K562 (cell line): ENCODE data around the gene PPP6R1. TPM values are rescaled to one million over a fixed set of nuclear protein-coding genes. Genes with fewer than 3 reads are reported as not detected.

Experiments used
- BCL6 ChIP-seq: fragments of 250-450 bp; sonication (Bioruptor Pico); IDR thresholded peaks from 2 replicates; pipeline ENCODE4 v1.4.0; 2020
- CBFA2T2 ChIP-seq: fragments of 450-650 bp; conservative IDR thresholded peaks from 2 replicates; pipeline ENCODE4 v1.6.1; 2017; ENCODE audit warnings: mild to moderate bottlenecking
- CBFB ChIP-seq: sonication (generic); formaldehyde crosslinking; IDR thresholded peaks from 2 replicates; pipeline ENCODE4 v1.4.0; 2020; ENCODE audit warnings: mild to moderate bottlenecking, missing genetic modification reagents
- EGR1 ChIP-seq: fragments of 450-650 bp; conservative IDR thresholded peaks from 2 replicates; pipeline ENCODE4 v1.6.1; 2017; ENCODE audit warnings: mild to moderate bottlenecking
- PHF8 ChIP-seq: fragments of 200-600 bp; sonication (generic); IDR thresholded peaks from 2 replicates; pipeline ENCODE4 v1.6.1; 2012; ENCODE audit warnings: mixed run types, mild to moderate bottlenecking, inconsistent platforms, low read length, moderate library complexity, borderline replicate concordance
- PYGO2 ChIP-seq: fragments of 450-650 bp; IDR thresholded peaks from 2 replicates; pipeline ENCODE4 v1.6.1; 2016; ENCODE audit warnings: mild to moderate bottlenecking, missing genetic modification characterization, moderate library complexity, missing compliant biosample characterization
- RFX5 ChIP-seq: IDR thresholded peaks from 2 replicates; pipeline ENCODE4 v1.6.1; 2011; ENCODE audit warnings: low read depth, mild to moderate bottlenecking, improper control_type of control experiment, low read length
- SMAD1 ChIP-seq: fragments of 150-350 bp; IDR thresholded peaks from 2 replicates; pipeline ENCODE4 v1.6.1; 2014; ENCODE audit warnings: low read length, low read depth; ENCODE audit not compliant: partially characterized antibody
- TAF7 ChIP-seq: fragments of 450-650 bp; IDR thresholded peaks from 2 replicates; pipeline ENCODE4 v1.6.1; 2016; ENCODE audit warnings: missing genetic modification characterization, missing compliant biosample characterization
- TEAD1 ChIP-seq, 2 experiments: fragments of 450-650 bp in 1 of 2; sonication (generic) in 1 of 2; formaldehyde crosslinking; IDR thresholded peaks; 2 replicates each; pipeline versions ENCODE4 v1.4.0 to v1.8.0; 2020 to 2022; ENCODE audit warnings: mild to moderate bottlenecking in 2 of 2, missing genetic modification reagents in 1 of 2
- WHSC1 ChIP-seq: IDR thresholded peaks from one replicate; pipeline ENCODE4 v1.6.1; 2012; ENCODE audit warnings: low read length, control low read depth, inconsistent platforms
- ZNF134 ChIP-seq: fragments of 250-450 bp; sonication (Bioruptor Pico); conservative IDR thresholded peaks from 2 replicates; pipeline ENCODE4 v1.4.0; 2020
- ZNF436 ChIP-seq: fragments of 250-450, 450-650 bp; sonication (Bioruptor Pico); formaldehyde crosslinking; IDR thresholded peaks from 2 replicates; pipeline ENCODE4 v1.7.0; 2020; ENCODE audit warnings: mild to moderate bottlenecking
- polyA plus RNA-seq, 8 experiments: library from polyadenylated mRNA; depleted of rRNA in 4 of 8; stranded (reverse) in 5 of 8; unstranded in 3 of 8; fragments of >200 nt; fragmentation: Nextera tagmentation in 2 of 8; fragmentation: Illumina TruSeq in 1 of 8; extraction: Ambion mirVana in 2 of 8; extraction: Trizol in 1 of 8; gene quantifications; 2 replicates each; pipeline versions ENCODE4 v1.2.1 to v1.2.3, GENCODE V29; 2011 to 2014; ENCODE audit warnings: inconsistent platforms in 1 of 8, missing spikeins in 1 of 8
- total RNA-seq, 7 experiments: library from RNA; depleted of rRNA in 6 of 7; stranded (reverse); fragments of >200 nt in 6 of 7; fragmentation: Illumina TruSeq in 2 of 7; extraction: Trizol in 2 of 7; gene quantifications; 2 replicates each; pipeline versions ENCODE4 v1.2.1 to v1.2.3, GENCODE V29; 2011 to 2021; ENCODE audit warnings: low replicate concordance in 1 of 7
- TF ChIP-seq, protein P1 (sequence below): sonication (generic); formaldehyde crosslinking; IDR thresholded peaks from 2 replicates; pipeline ENCODE4 v1.8.1; 2023; ENCODE audit warnings: mild to moderate bottlenecking, missing genetic modification reagents
- TF ChIP-seq, protein P2 (sequence below), 2 experiments: fragments of 450-650 bp; IDR thresholded peaks; 2 replicates each; pipeline ENCODE4 v1.6.1; 2016
- TF ChIP-seq, protein P3 (sequence below): fragments of 250-450 bp; sonication (Bioruptor Pico); IDR thresholded peaks from 2 replicates; pipeline ENCODE4 v1.8.0; 2021; ENCODE audit warnings: moderate library complexity, mild to moderate bottlenecking, inconsistent platforms
- TF ChIP-seq, protein P4 (sequence below): sonication (generic); formaldehyde crosslinking; IDR thresholded peaks from 2 replicates; pipeline ENCODE4 v1.8.1; 2023; ENCODE audit warnings: mild to moderate bottlenecking, missing genetic modification reagents
- TF ChIP-seq, protein P5 (sequence below): sonication (generic); formaldehyde crosslinking; IDR thresholded peaks from 2 replicates; pipeline ENCODE4 v1.8.1; 2023; ENCODE audit warnings: mild to moderate bottlenecking, missing genetic modification reagents

The PPP6R1 gene
- total and polyA plus RNA-seq, 9 of the 15 experiments (the other 6 are each of a cell fraction or from before 2014, with no cell fraction given), result 0.48 to 135 (median 37.2) TPM

DNA sequence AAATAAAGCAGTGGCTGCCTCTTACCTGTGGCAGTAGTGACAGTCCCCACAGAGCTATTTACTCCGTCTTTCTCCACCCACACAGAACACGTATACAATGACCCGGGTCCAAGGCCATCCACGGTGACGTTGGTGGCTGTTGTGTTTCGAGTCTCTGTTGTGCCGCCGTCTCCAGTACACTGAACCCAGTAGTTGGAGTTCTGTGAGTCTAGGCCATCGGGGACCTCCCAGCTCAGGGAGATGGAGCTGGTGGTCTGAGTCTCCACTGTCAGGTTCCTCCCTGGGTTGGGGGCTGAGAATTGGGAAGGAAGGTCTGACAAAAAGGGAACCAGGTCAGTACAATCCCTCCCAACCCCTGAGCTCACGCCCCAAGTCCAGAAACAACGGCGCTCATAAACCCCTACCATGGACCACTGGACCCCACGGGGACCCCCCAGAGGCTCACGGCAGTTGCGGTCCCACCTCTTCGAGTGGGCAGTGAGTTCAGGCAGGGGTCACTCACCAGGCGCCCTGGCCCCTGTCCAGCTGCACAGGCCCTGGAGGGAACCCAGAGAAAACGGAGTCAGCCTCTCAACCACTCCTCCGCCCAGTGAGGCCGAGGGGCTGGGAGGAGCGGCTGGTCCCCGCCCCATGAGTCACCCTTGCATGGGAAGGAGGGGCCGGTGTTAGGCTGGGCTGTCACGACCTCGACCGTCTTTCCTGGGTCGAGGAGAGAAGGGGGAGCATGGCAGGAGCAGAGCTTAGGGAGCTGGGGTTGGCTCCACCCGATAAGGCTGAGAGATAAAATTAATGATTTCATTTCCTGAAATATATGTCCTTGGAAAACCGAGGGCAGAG, 51.9 kb downstream of the PPP6R1 start (continued):
- TF ChIP-seq SMAD1 (peak; percentile 62), EGR1 (peak; percentile 64), CBFA2T2 (0 out of 2 replicates have a peak, but pooled peaks have one; percentile 23), RFX5 (no peak), CBFB (CRISPR knock-in tag) (no peak), PYGO2 (tag) (no peak), TEAD1 (CRISPR knock-in tag; IDR thresholded peaks at IDR 0.05) (no peak; a peak in 1 of 4 replicates), BCL6 (CRISPR knock-in tag) (no peak), PHF8 (peak; percentile 69; the same call in 1 of the 2 replicates), ZNF436 (no peak), WHSC1 (no peak), ZNF134 (CRISPR knock-in tag) (no peak), TAF7 (no peak)
- TF ChIP-seq, protein P1, sequence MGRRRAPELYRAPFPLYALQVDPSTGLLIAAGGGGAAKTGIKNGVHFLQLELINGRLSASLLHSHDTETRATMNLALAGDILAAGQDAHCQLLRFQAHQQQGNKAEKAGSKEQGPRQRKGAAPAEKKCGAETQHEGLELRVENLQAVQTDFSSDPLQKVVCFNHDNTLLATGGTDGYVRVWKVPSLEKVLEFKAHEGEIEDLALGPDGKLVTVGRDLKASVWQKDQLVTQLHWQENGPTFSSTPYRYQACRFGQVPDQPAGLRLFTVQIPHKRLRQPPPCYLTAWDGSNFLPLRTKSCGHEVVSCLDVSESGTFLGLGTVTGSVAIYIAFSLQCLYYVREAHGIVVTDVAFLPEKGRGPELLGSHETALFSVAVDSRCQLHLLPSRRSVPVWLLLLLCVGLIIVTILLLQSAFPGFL (CRISPR knock-in tag), result no peak
- TF ChIP-seq, protein P2, sequence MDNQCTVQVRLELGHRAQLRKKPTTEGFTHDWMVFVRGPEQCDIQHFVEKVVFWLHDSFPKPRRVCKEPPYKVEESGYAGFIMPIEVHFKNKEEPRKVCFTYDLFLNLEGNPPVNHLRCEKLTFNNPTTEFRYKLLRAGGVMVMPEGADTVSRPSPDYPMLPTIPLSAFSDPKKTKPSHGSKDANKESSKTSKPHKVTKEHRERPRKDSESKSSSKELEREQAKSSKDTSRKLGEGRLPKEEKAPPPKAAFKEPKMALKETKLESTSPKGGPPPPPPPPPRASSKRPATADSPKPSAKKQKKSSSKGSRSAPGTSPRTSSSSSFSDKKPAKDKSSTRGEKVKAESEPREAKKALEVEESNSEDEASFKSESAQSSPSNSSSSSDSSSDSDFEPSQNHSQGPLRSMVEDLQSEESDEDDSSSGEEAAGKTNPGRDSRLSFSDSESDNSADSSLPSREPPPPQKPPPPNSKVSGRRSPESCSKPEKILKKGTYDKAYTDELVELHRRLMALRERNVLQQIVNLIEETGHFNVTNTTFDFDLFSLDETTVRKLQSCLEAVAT (IDR thresholded peaks at IDR 0.05), result no peak; a peak in 1 of 4 replicates
- TF ChIP-seq, protein P3, sequence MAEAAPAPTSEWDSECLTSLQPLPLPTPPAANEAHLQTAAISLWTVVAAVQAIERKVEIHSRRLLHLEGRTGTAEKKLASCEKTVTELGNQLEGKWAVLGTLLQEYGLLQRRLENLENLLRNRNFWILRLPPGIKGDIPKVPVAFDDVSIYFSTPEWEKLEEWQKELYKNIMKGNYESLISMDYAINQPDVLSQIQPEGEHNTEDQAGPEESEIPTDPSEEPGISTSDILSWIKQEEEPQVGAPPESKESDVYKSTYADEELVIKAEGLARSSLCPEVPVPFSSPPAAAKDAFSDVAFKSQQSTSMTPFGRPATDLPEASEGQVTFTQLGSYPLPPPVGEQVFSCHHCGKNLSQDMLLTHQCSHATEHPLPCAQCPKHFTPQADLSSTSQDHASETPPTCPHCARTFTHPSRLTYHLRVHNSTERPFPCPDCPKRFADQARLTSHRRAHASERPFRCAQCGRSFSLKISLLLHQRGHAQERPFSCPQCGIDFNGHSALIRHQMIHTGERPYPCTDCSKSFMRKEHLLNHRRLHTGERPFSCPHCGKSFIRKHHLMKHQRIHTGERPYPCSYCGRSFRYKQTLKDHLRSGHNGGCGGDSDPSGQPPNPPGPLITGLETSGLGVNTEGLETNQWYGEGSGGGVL, result no peak
- TF ChIP-seq, protein P4, sequence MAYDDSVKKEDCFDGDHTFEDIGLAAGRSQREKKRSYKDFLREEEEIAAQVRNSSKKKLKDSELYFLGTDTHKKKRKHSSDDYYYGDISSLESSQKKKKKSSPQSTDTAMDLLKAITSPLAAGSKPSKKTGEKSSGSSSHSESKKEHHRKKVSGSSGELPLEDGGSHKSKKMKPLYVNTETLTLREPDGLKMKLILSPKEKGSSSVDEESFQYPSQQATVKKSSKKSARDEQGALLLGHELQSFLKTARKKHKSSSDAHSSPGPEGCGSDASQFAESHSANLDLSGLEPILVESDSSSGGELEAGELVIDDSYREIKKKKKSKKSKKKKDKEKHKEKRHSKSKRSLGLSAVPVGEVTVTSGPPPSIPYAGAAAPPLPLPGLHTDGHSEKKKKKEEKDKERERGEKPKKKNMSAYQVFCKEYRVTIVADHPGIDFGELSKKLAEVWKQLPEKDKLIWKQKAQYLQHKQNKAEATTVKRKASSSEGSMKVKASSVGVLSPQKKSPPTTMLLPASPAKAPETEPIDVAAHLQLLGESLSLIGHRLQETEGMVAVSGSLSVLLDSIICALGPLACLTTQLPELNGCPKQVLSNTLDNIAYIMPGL (CRISPR knock-in tag), result no peak
- TF ChIP-seq, protein P5, sequence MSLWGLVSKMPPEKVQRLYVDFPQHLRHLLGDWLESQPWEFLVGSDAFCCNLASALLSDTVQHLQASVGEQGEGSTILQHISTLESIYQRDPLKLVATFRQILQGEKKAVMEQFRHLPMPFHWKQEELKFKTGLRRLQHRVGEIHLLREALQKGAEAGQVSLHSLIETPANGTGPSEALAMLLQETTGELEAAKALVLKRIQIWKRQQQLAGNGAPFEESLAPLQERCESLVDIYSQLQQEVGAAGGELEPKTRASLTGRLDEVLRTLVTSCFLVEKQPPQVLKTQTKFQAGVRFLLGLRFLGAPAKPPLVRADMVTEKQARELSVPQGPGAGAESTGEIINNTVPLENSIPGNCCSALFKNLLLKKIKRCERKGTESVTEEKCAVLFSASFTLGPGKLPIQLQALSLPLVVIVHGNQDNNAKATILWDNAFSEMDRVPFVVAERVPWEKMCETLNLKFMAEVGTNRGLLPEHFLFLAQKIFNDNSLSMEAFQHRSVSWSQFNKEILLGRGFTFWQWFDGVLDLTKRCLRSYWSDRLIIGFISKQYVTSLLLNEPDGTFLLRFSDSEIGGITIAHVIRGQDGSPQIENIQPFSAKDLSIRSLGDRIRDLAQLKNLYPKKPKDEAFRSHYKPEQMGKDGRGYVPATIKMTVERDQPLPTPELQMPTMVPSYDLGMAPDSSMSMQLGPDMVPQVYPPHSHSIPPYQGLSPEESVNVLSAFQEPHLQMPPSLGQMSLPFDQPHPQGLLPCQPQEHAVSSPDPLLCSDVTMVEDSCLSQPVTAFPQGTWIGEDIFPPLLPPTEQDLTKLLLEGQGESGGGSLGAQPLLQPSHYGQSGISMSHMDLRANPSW (CRISPR knock-in tag), result no peak
